ENCODE results near the gene ADGRF3. TPM values are rescaled to one million over a fixed set of nuclear protein-coding genes. Genes with fewer than 3 reads are reported as not detected.

Gene ADGRF3
- total RNA-seq, 1 experiment from 2014 or later: 0.48 TPM

DNA sequence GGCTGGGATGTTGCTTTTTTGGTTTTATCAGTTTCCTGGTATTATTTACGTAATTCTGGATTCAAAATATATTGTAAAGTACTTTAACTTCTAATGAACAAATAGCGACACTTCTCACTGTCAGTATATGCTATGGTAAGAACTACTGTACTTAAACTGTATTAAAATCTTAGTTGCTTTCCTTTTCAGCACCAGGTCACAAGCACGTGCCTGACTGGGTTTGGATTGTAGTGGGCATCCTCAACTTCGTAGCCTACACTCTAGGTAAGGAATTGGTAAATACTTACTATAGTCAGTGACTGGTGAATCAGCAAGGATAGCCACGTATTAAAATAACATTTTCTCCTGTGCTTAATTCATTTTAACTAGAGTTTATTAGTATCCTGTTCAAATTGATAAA lies 20.4 kb upstream of the ADGRF3 start:
- intact Hi-C loops (cut with micrococcal nuclease; ENCODE audit: unreplicated experiment): no loop called here
- Histone ChIP-seq H3K4me1 (replicated peaks; ENCODE audit: insufficient read depth) (peaks cover 16% of the 10 kb centered on the region), H2AFZ (no peak overlapping the region), H3K4me3 (no peak overlapping the region), H3K27me3 (ENCODE audit: insufficient read depth, low read depth) (no peaks in the 10 kb centered on the region), H4K20me1 (ENCODE audit: insufficient read depth) (peaks cover 34% of the 10 kb centered on the region), H3K9me3 (ENCODE audit: insufficient read depth, low read depth) (no peaks in the 10 kb centered on the region), H3F3A (ENCODE audit: insufficient read depth, low read depth) (peaks cover 44% of the 10 kb centered on the region), H3K9me2 (ENCODE audit: insufficient read depth) (no peaks in the 10 kb centered on the region), H3K36me3 (ENCODE audit: low read depth) (peaks cover 51% of the 10 kb centered on the region), H3K27ac (no peak overlapping the region), H3K79me2 (ENCODE audit: low read depth) (peaks cover 41% of the 10 kb centered on the region), H3K4me2 (no peak overlapping the region)
- DNase-seq: no peak
- BruUV-seq (replicated peaks): no TSS peak
- TF ChIP-seq CTCF (conservative IDR thresholded peaks at IDR 0.05) (no peak), EZH2 (IDR thresholded peaks at IDR 0.05; ENCODE audit: low read depth) (no peak)
- CTCF ChIA-PET: interaction anchor here (0.7 kb wide), 1 partner anchor 19 kb away, joined by 5 read pairs; no protein-coding TSS in a partner anchor
- POLR2A ChIA-PET (ENCODE audit: unreplicated experiment): no interaction called here

GRCh38 chr2:26364669-26365068 lies 18.1 kb upstream of the ADGRF3 start:
- Histone ChIP-seq H3K9me3 (ENCODE audit: insufficient read depth, low read depth) (no peaks in the 10 kb centered on the region), H2AFZ (no peak overlapping the region), H3K4me2 (no peak overlapping the region), H3K36me3 (ENCODE audit: low read depth) (peaks cover 54% of the 10 kb centered on the region), H4K20me1 (ENCODE audit: insufficient read depth) (peaks cover 34% of the 10 kb centered on the region), H3K27me3 (ENCODE audit: insufficient read depth, low read depth) (no peaks in the 10 kb centered on the region), H3K4me1 (replicated peaks; ENCODE audit: insufficient read depth) (peaks cover 21% of the 10 kb centered on the region), H3F3A (ENCODE audit: insufficient read depth, low read depth) (peaks cover 44% of the 10 kb centered on the region), H3K9me2 (ENCODE audit: insufficient read depth) (no peaks in the 10 kb centered on the region), H3K27ac (0 out of 2 replicates have a peak overlapping the region, but pooled peaks have one; percentile 5), H3K79me2 (ENCODE audit: low read depth) (peaks cover 64% of the 10 kb centered on the region), H3K4me3 (no peak overlapping the region)
- intact Hi-C loops (cut with micrococcal nuclease; ENCODE audit: unreplicated experiment): no loop called here
- BruUV-seq (replicated peaks): no TSS peak
- no peak for DNase-seq
- TF ChIP-seq EZH2 (IDR thresholded peaks at IDR 0.05; ENCODE audit: low read depth) (no peak), CTCF (conservative IDR thresholded peaks at IDR 0.05) (no peak)
- CTCF ChIA-PET: no interaction called here
- POLR2A ChIA-PET (ENCODE audit: unreplicated experiment): no interaction called here

GRCh38 chr2:26363958-26364357 lies 17.4 kb upstream of the ADGRF3 start:
- TF ChIP-seq CTCF (conservative IDR thresholded peaks at IDR 0.05) (no peak), EZH2 (IDR thresholded peaks at IDR 0.05; ENCODE audit: low read depth) (no peak)
- no peak overlapping the region for H3K4me2 ChIP-seq
- no peak overlapping the region for H2AFZ ChIP-seq
- intact Hi-C loops (cut with micrococcal nuclease; ENCODE audit: unreplicated experiment): no loop called here
- no TSS peak for BruUV-seq (replicated peaks)
- peak overlapping the region; percentile 52 for H3K27ac ChIP-seq
- H4K20me1 ChIP-seq (ENCODE audit: insufficient read depth): peaks cover 30% of the 10 kb centered on the region
- no peaks in the 10 kb centered on the region for H3K9me3 ChIP-seq (ENCODE audit: insufficient read depth, low read depth)
- peaks cover 71% of the 10 kb centered on the region for H3K79me2 ChIP-seq (ENCODE audit: low read depth)
- peaks cover 24% of the 10 kb centered on the region for H3K4me1 ChIP-seq (replicated peaks; ENCODE audit: insufficient read depth)
- no peaks in the 10 kb centered on the region for H3K9me2 ChIP-seq (ENCODE audit: insufficient read depth)
- no peak for DNase-seq
- peaks cover 44% of the 10 kb centered on the region for H3F3A ChIP-seq (ENCODE audit: insufficient read depth, low read depth)
- no peaks in the 10 kb centered on the region for H3K27me3 ChIP-seq (ENCODE audit: insufficient read depth, low read depth)
- CTCF ChIA-PET: no interaction called here
- POLR2A ChIA-PET (ENCODE audit: unreplicated experiment): no interaction called here
- H3K4me3 ChIP-seq: no peak overlapping the region
- peaks cover 47% of the 10 kb centered on the region for H3K36me3 ChIP-seq (ENCODE audit: low read depth)
